K562 (cell line): ENCODE measurements around the gene RGS6. TPM values are rescaled to one million over a fixed set of nuclear protein-coding genes. Genes with fewer than 3 reads are reported as not detected.

ENCODE experiments used
- ATAC-seq: fragments of 200-7000 bp; cut with Tn5 transposase; 3 replicates; pipeline ENCODE4 v1.9.1; 2020; ENCODE audit warnings: moderate library complexity
- BruUV-seq: library from RNA; stranded (reverse); fragments of 400-500 nt; replicated peaks from 2 replicates; lab custom pipeline; 2021; lab: Mats Ljungman, UMichigan
- CTCF ChIA-PET: fragments of 300-600 bp; formaldehyde crosslinking; extraction: SDS; loops from one replicate; lab custom pipeline; 2021; ENCODE audit warnings: low intra/inter-chr PET ratio; lab: Yijun Ruan, JAX
- POLR2A ChIA-PET: fragments of 300-600, 350-650 bp; sonication (Branson Sonifier 250); formaldehyde crosslinking; extraction: SDS; loops from one replicate; lab custom pipeline; 2021; ENCODE audit warnings: antibody characterized with exemption, inconsistent platforms; lab: Yijun Ruan, JAX
- DNase-seq, 4 experiments: peaks; one replicate each; pipeline versions ENCODE4 v3.0.0 to v3.0.0-alpha.2; 2011 to 2018; ENCODE audit warnings: low spot score in 3 of 4, mixed read lengths in 3 of 4; ENCODE audit errors: extremely low read depth in 1 of 4
- FAIRE-seq: peaks from 2 replicates; lab custom pipeline; 2011; peaks lifted over from hg19 to GRCh38; lab: Jason Lieb, UNC
- H2AFZ ChIP-seq: 2 replicates; pipeline ENCODE4 v1.6.0; 2011; ENCODE audit warnings: low read depth, low read length, control low read depth, inconsistent platforms
- H3K27ac ChIP-seq: fragments of 200-600 bp; 3 replicates; pipeline ENCODE4 v1.8.0; 2011; ENCODE audit warnings: low read depth, mild to moderate bottlenecking, control low read depth, inconsistent platforms, low read length, moderate library complexity, mixed read lengths; ENCODE audit errors: extremely low read depth
- H3K27me3 ChIP-seq, 2 experiments: fragments of 300-600 bp in 1 of 2; 2 replicates in 1 of 2; 3 replicates in 1 of 2; pipeline versions ENCODE4 v1.6.0 to v1.8.0; 2011; ENCODE audit warnings: inconsistent platforms in 2 of 2, low read length in 2 of 2, mild to moderate bottlenecking in 1 of 2, mixed read lengths in 1 of 2, moderate library complexity in 1 of 2; ENCODE audit not compliant: control insufficient read depth in 2 of 2, insufficient read depth in 2 of 2
- H3K36me3 ChIP-seq: fragments of 300-600 bp; 3 replicates; pipeline ENCODE4 v1.8.0; 2011; ENCODE audit warnings: mild to moderate bottlenecking, low read length, inconsistent platforms; ENCODE audit not compliant: control insufficient read depth, insufficient read depth
- H3K4me1 ChIP-seq, 2 experiments: fragments of 200-600 bp in 1 of 2; replicated peaks in 1 of 2; 2 replicates in 1 of 2; 3 replicates in 1 of 2; pipeline versions ENCODE4 v1.5.1 to v1.8.0; 2011; ENCODE audit warnings: inconsistent platforms in 2 of 2, low read length in 2 of 2, mild to moderate bottlenecking in 1 of 2, mixed read lengths in 1 of 2, moderate library complexity in 1 of 2; ENCODE audit not compliant: control insufficient read depth in 2 of 2, insufficient read depth in 2 of 2
- H3K4me2 ChIP-seq: 2 replicates; pipeline ENCODE4 v1.6.1; 2011; ENCODE audit warnings: low read length, control low read depth, inconsistent platforms, mixed read lengths; ENCODE audit not compliant: insufficient read depth
- H3K4me3 ChIP-seq: fragments of 200-600 bp; sonication (generic), shearing (Covaris generic); 2 replicates; pipeline ENCODE4 v1.5.1; 2016; ENCODE audit warnings: control low read depth, inconsistent platforms
- H3K79me2 ChIP-seq: fragments of 200-600 bp; 3 replicates; pipeline ENCODE4 v1.8.0; 2011; ENCODE audit warnings: low read length, inconsistent platforms; ENCODE audit not compliant: control insufficient read depth, insufficient read depth
- H3K9ac ChIP-seq, 2 experiments: 2 replicates each; pipeline versions ENCODE4 v1.6.0 to v1.6.1; 2011; ENCODE audit warnings: low read depth in 2 of 2, low read length in 2 of 2, control low read depth in 1 of 2, inconsistent platforms in 1 of 2, mild to moderate bottlenecking in 1 of 2, mixed read lengths in 1 of 2; ENCODE audit not compliant: insufficient read depth in 1 of 2
- H3K9me1 ChIP-seq: one replicate; pipeline ENCODE4 v1.6.0; 2011; ENCODE audit warnings: inconsistent platforms, mild to moderate bottlenecking, low read length, moderate library complexity; ENCODE audit not compliant: control insufficient read depth, insufficient read depth
- H3K9me3 ChIP-seq: replicated peaks from 2 replicates; pipeline ENCODE4 v1.5.1; 2011; ENCODE audit warnings: low read depth, low read length, inconsistent platforms; ENCODE audit not compliant: control insufficient read depth, insufficient read depth
- H4K20me1 ChIP-seq: replicated peaks from 2 replicates; pipeline ENCODE4 v1.6.1; 2011; ENCODE audit warnings: low read length, inconsistent platforms, mixed read lengths; ENCODE audit not compliant: control insufficient read depth, insufficient read depth
- ATF1 ChIP-seq, 2 experiments: fragments of 450-650 bp in 1 of 2; IDR thresholded peaks; 2 replicates each; pipeline ENCODE4 v1.6.1; 2016; ENCODE audit warnings: missing compliant biosample characterization in 1 of 2, missing genetic modification characterization in 1 of 2
- BACH1 ChIP-seq: fragments of 200-800 bp; sonication (Bioruptor generic); IDR thresholded peaks from 2 replicates; pipeline ENCODE4 v1.6.1; 2016; ENCODE audit warnings: missing genetic modification characterization, missing compliant biosample characterization
- BMI1 ChIP-seq: fragments of 150-350 bp; IDR thresholded peaks from 2 replicates; pipeline ENCODE4 v1.6.1; 2014; ENCODE audit warnings: low read length
- FOSL1 ChIP-seq: fragments of 200-800 bp; sonication (Bioruptor generic); conservative IDR thresholded peaks from 2 replicates; pipeline ENCODE4 v1.6.1; 2016; ENCODE audit warnings: missing genetic modification characterization, missing compliant biosample characterization
- RFX1 ChIP-seq: fragments of 450-650 bp; IDR thresholded peaks from 2 replicates; pipeline ENCODE4 v1.6.1; 2016; ENCODE audit warnings: mild to moderate bottlenecking, moderate library complexity
- SIRT6 ChIP-seq: IDR thresholded peaks from one replicate; pipeline ENCODE4 v1.6.1; 2012; ENCODE audit warnings: low read depth, mild to moderate bottlenecking, control low read depth, inconsistent platforms, low read length, moderate library complexity
- SP1 ChIP-seq: sonication (generic); formaldehyde crosslinking; IDR thresholded peaks from 2 replicates; pipeline ENCODE4 v1.8.1; 2022; ENCODE audit warnings: mild to moderate bottlenecking, missing genetic modification reagents
- TAF7 ChIP-seq: fragments of 450-650 bp; IDR thresholded peaks from 2 replicates; pipeline ENCODE4 v1.6.1; 2016; ENCODE audit warnings: missing genetic modification characterization, missing compliant biosample characterization
- TARDBP ChIP-seq: fragments of 450-650 bp; IDR thresholded peaks from 2 replicates; pipeline ENCODE4 v1.6.1; 2016
- ZKSCAN3 ChIP-seq: fragments of 250-450 bp; sonication (Bioruptor Pico); IDR thresholded peaks from 2 replicates; pipeline ENCODE4 v1.4.0; 2020
- ZNF699 ChIP-seq: fragments of 250-450 bp; sonication (Bioruptor Pico); IDR thresholded peaks from 2 replicates; pipeline ENCODE4 v1.8.0; 2021; ENCODE audit warnings: mild to moderate bottlenecking, moderate library complexity; ENCODE audit not compliant: insufficient replicate concordance
- WGBS: fragments of 100-300 bp; shearing (Covaris generic); methylation state at CpG from one replicate; pipeline ENCODE4 v1.1.6; 2016; ENCODE audit warnings: low coverage, mixed read lengths; ENCODE audit not compliant: insufficient coverage; ENCODE audit errors: missing lambda C conversion rate; 5-methylcytosine and 5-hydroxymethylcytosine counted together
- in situ Hi-C: fragments of 300-500 bp; cut with MboI; formaldehyde crosslinking; loops from 4 replicates; pipeline ENCODE4 v1.15.0; 2018; ENCODE audit warnings: inconsistent platforms, mixed read lengths
- intact Hi-C: fragments of 100-400 bp; cut with micrococcal nuclease; formaldehyde crosslinking; loops from 2 replicates; pipeline ENCODE4 v1.14.2; 2022
- polyA plus RNA-seq, 8 experiments: library from polyadenylated mRNA; depleted of rRNA in 4 of 8; stranded (reverse) in 5 of 8; unstranded in 3 of 8; fragments of >200 nt; fragmentation: Nextera tagmentation in 2 of 8; fragmentation: Illumina TruSeq in 1 of 8; extraction: Ambion mirVana in 2 of 8; extraction: Trizol in 1 of 8; gene quantifications; 2 replicates each; pipeline versions ENCODE4 v1.2.1 to v1.2.3, GENCODE V29; 2011 to 2014; ENCODE audit warnings: inconsistent platforms in 1 of 8, missing spikeins in 1 of 8
- total RNA-seq, 7 experiments: library from RNA; depleted of rRNA in 6 of 7; stranded (reverse); fragments of >200 nt in 6 of 7; fragmentation: Illumina TruSeq in 2 of 7; extraction: Trizol in 2 of 7; gene quantifications; 2 replicates each; pipeline versions ENCODE4 v1.2.1 to v1.2.3, GENCODE V29; 2011 to 2021; ENCODE audit warnings: low replicate concordance in 1 of 7
- TF ChIP-seq, protein P1 (sequence below), 2 experiments: fragments of 450-650 bp; formaldehyde crosslinking in 1 of 2; IDR thresholded peaks; 2 replicates each; pipeline versions ENCODE4 v1.4.0 to v1.6.1; 2014 to 2020; ENCODE audit warnings: mild to moderate bottlenecking in 2 of 2, borderline replicate concordance in 1 of 2, low read depth in 1 of 2
- TF ChIP-seq, protein P2 (sequence below): fragments of 450-650 bp; IDR thresholded peaks from 2 replicates; pipeline ENCODE4 v1.6.1; 2016; ENCODE audit warnings: mild to moderate bottlenecking

RGS6 gene
- total and polyA plus RNA-seq, 9 of the 15 experiments (the other 6 are each of a cell fraction or from before 2014, with no cell fraction given): not detected

DNA sequence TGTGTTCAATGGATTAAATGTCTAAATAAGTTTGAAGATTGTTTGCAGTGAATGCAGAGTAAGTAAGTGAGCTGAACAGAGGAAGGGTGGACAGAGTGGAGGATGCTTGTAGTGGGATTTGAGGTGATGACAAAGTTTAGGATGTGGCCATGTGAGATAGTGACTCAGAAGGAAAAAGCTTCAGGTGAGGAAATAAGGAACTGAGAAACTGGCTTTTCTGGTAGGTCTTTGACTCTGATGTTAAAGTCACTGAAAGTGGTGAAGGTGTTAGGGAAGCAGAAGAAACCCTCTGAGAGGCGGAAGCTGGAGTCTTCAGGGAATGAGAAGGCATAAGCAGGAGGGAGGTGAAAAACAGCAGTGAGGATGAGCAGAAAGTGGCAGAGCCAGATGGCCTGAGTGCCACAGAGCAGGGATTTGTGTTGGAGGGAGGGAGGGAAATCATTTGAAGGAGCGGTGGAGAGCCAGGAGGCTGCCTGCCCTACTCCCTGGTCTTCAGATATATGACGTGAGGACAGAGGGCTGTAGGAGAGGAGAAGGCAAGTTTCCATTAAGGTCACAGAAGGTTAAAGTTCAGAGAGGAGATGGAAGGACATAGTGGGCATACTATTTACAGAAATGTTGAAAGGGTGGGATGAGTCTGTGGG lies 24.8 kb downstream of the RGS6 start:
- H3K27ac ChIP-seq: no peak overlapping the region
- ATAC-seq: no peak
- no peaks in the 10 kb centered on the region for H3K36me3 ChIP-seq
- H3K9me1 ChIP-seq: no peaks in the 10 kb centered on the region
- no peaks in the 10 kb centered on the region for H3K27me3 ChIP-seq
- POLR2A ChIA-PET: no interaction called here
- no peak overlapping the region for H3K4me3 ChIP-seq
- intact Hi-C loops: no loop called here
- no peak overlapping the region for H3K4me2 ChIP-seq
- CTCF ChIA-PET: no interaction called here
- H3K79me2 ChIP-seq: no peaks in the 10 kb centered on the region
- no peak for FAIRE-seq
- WGBS: 0% methylated on average over 3 of the region's 3 CpGs
- in situ Hi-C loops: no loop called here
- H3K9me3 ChIP-seq: no peaks in the 10 kb centered on the region
- BruUV-seq: no TSS peak
- DNase-seq: no peak
- no peaks in the 10 kb centered on the region for H4K20me1 ChIP-seq
- no peak overlapping the region for H3K9ac ChIP-seq
- H3K4me1 ChIP-seq: no peaks in the 10 kb centered on the region
- H2AFZ ChIP-seq: no peak overlapping the region
- no peak for TF ChIP-seq FOSL1 (tag)
- TF ChIP-seq, protein P1, sequence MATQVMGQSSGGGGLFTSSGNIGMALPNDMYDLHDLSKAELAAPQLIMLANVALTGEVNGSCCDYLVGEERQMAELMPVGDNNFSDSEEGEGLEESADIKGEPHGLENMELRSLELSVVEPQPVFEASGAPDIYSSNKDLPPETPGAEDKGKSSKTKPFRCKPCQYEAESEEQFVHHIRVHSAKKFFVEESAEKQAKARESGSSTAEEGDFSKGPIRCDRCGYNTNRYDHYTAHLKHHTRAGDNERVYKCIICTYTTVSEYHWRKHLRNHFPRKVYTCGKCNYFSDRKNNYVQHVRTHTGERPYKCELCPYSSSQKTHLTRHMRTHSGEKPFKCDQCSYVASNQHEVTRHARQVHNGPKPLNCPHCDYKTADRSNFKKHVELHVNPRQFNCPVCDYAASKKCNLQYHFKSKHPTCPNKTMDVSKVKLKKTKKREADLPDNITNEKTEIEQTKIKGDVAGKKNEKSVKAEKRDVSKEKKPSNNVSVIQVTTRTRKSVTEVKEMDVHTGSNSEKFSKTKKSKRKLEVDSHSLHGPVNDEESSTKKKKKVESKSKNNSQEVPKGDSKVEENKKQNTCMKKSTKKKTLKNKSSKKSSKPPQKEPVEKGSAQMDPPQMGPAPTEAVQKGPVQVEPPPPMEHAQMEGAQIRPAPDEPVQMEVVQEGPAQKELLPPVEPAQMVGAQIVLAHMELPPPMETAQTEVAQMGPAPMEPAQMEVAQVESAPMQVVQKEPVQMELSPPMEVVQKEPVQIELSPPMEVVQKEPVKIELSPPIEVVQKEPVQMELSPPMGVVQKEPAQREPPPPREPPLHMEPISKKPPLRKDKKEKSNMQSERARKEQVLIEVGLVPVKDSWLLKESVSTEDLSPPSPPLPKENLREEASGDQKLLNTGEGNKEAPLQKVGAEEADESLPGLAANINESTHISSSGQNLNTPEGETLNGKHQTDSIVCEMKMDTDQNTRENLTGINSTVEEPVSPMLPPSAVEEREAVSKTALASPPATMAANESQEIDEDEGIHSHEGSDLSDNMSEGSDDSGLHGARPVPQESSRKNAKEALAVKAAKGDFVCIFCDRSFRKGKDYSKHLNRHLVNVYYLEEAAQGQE (IDR thresholded peaks at IDR 0.05; ENCODE audit: borderline replicate concordance): no peak
- TF ChIP-seq, protein P1 (CRISPR knock-in tag; IDR thresholded peaks at IDR 0.05; ENCODE audit: low read depth): no peak
- TF ChIP-seq, protein P2, sequence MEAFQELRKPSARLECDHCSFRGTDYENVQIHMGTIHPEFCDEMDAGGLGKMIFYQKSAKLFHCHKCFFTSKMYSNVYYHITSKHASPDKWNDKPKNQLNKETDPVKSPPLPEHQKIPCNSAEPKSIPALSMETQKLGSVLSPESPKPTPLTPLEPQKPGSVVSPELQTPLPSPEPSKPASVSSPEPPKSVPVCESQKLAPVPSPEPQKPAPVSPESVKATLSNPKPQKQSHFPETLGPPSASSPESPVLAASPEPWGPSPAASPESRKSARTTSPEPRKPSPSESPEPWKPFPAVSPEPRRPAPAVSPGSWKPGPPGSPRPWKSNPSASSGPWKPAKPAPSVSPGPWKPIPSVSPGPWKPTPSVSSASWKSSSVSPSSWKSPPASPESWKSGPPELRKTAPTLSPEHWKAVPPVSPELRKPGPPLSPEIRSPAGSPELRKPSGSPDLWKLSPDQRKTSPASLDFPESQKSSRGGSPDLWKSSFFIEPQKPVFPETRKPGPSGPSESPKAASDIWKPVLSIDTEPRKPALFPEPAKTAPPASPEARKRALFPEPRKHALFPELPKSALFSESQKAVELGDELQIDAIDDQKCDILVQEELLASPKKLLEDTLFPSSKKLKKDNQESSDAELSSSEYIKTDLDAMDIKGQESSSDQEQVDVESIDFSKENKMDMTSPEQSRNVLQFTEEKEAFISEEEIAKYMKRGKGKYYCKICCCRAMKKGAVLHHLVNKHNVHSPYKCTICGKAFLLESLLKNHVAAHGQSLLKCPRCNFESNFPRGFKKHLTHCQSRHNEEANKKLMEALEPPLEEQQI: no peak
- no peak for TF ChIP-seq SIRT6
- no peak for TF ChIP-seq TARDBP
- no peak for TF ChIP-seq ATF1 (CRISPR knock-in tag; IDR thresholded peaks at IDR 0.05)
- no peak for TF ChIP-seq ATF1 (tag; IDR thresholded peaks at IDR 0.05)
- TF ChIP-seq RFX1: no peak
- no peak for TF ChIP-seq BMI1
- TF ChIP-seq ZKSCAN3 (CRISPR knock-in tag): no peak
- TF ChIP-seq SP1 (CRISPR knock-in tag): no peak
- TF ChIP-seq ZNF699 (CRISPR knock-in tag): no peak
- no peak for TF ChIP-seq TAF7
- TF ChIP-seq BACH1: no peak
